HG03442 (cell line): ENCODE data around the gene DDX51.

Experiments
- ATAC-seq: cut with Tn5 transposase; IDR thresholded peaks from one replicate; pipeline ENCODE4 v1.9.1; 2021; ENCODE audit warnings: mild to moderate bottlenecking, moderate library complexity; ENCODE audit not compliant: unreplicated experiment

The DDX51 gene

GRCh38 chr12:132089407-132089910 lies 54.7 kb downstream of the DDX51 start:
- ATAC-seq = no peak
